ENCODE measurements around the gene MATR3.
A peak's percentile ranks its signal among the peaks of the same experiment; 100 is the strongest.

MATR3 gene

GRCh38 chr5:139287890-139288635, 5.5 kb upstream of the MATR3 start:
- DNase-seq (ENCODE audit: extremely low read depth, insufficient read length), result no peak
- TF ChIP-seq CTCF (IDR thresholded peaks at IDR 0.05; ENCODE audit: insufficient read depth, low read length, poor library complexity, severe bottlenecking), result peak; percentile 21

GRCh38 chr5:139291051-139291450, 2.5 kb upstream of the MATR3 start:
- Histone ChIP-seq H3K36me3 (ENCODE audit: control insufficient read depth, insufficient read depth, low read length) (no peaks in the 10 kb centered on the region; the same call in 1 of the 2 replicates), H3K4me3 (replicated peaks; ENCODE audit: low read depth, low read length) (no peak overlapping the region), H3K27me3 (replicated peaks; ENCODE audit: control insufficient read depth, insufficient read depth, low read length) (no peaks in the 10 kb centered on the region)
- no peak for DNase-seq (ENCODE audit: extremely low read depth, insufficient read length)
- TF ChIP-seq CTCF (IDR thresholded peaks at IDR 0.05; ENCODE audit: insufficient read depth, low read length, poor library complexity, severe bottlenecking), result no peak

More at GRCh38 chr5:139287890-139288635, 5.5 kb upstream of the MATR3 start:
- Histone ChIP-seq H3K27me3 (replicated peaks; ENCODE audit: control insufficient read depth, insufficient read depth, low read length) (no peaks in the 10 kb centered on the region), H3K4me3 (replicated peaks; ENCODE audit: low read depth, low read length) (no peak overlapping the region), H3K36me3 (ENCODE audit: control insufficient read depth, insufficient read depth, low read length) (peaks cover 8% of the 10 kb centered on the region)

GRCh38 chr5:139293202-139293506, 386 bp upstream of the MATR3 start:
- Histone ChIP-seq H3K36me3 (ENCODE audit: control insufficient read depth, insufficient read depth, low read length) (no peaks in the 10 kb centered on the region; the same call in 1 of the 2 replicates), H3K4me3 (replicated peaks; ENCODE audit: low read depth, low read length) (peak overlapping the region; percentile 96), H3K27me3 (replicated peaks; ENCODE audit: control insufficient read depth, insufficient read depth, low read length) (no peaks in the 10 kb centered on the region)
- no peak for DNase-seq (ENCODE audit: extremely low read depth, insufficient read length)
- no peak for TF ChIP-seq CTCF (IDR thresholded peaks at IDR 0.05; ENCODE audit: insufficient read depth, low read length, poor library complexity, severe bottlenecking)

GRCh38 chr5:139294374-139295165, 1.0 kb downstream of the MATR3 start:
- peak; percentile 57 for TF ChIP-seq CTCF (IDR thresholded peaks at IDR 0.05; ENCODE audit: insufficient read depth, low read length, poor library complexity, severe bottlenecking)
- no peaks in the 10 kb centered on the region for H3K27me3 ChIP-seq (replicated peaks; ENCODE audit: control insufficient read depth, insufficient read depth, low read length)
- H3K4me3 ChIP-seq (replicated peaks; ENCODE audit: low read depth, low read length), result peak overlapping the region; percentile 96
- DNase-seq (ENCODE audit: extremely low read depth, insufficient read length), result peak; percentile 84
- H3K36me3 ChIP-seq (ENCODE audit: control insufficient read depth, insufficient read depth, low read length), result no peaks in the 10 kb centered on the region; the same call in 1 of the 2 replicates

GRCh38 chr5:139295346-139296057, 2.0 kb downstream of the MATR3 start:
- no peak for TF ChIP-seq CTCF (IDR thresholded peaks at IDR 0.05; ENCODE audit: insufficient read depth, low read length, poor library complexity, severe bottlenecking)
- DNase-seq (ENCODE audit: extremely low read depth, insufficient read length), result no peak
- no peaks in the 10 kb centered on the region; the same call in 1 of the 2 replicates for H3K36me3 ChIP-seq (ENCODE audit: control insufficient read depth, insufficient read depth, low read length)

More at GRCh38 chr5:139295346-139296057, 2.0 kb downstream of the MATR3 start:
- H3K27me3 ChIP-seq (replicated peaks; ENCODE audit: control insufficient read depth, insufficient read depth, low read length), result no peaks in the 10 kb centered on the region
- peak overlapping the region; percentile 96 for H3K4me3 ChIP-seq (replicated peaks; ENCODE audit: low read depth, low read length)

Data from GM06990 (cell line).